Retinal pigment epithelial cell (primary cell): ENCODE data around the gene ZC3H18.

Source experiments
- DNase-seq: peaks from one replicate; pipeline ENCODE4 v3.0.0-alpha.2; 2010; ENCODE audit warnings: low read depth
- H3K4me3 ChIP-seq: 2 replicates; pipeline ENCODE4 v1.5.1; 2011; ENCODE audit warnings: mild to moderate bottlenecking, low read length, control low read depth, moderate library complexity
- CTCF ChIP-seq: conservative IDR thresholded peaks from 2 replicates; pipeline ENCODE4 v1.5.1; 2011; ENCODE audit warnings: low read depth, low read length, control low read depth, inconsistent platforms

Gene ZC3H18

GRCh38 chr16:88529596-88529995 lies 40.6 kb upstream of the ZC3H18 start:
- no peak for DNase-seq
- no peak for TF ChIP-seq CTCF
- H3K4me3 ChIP-seq = no peak overlapping the region

GRCh38 chr16:88530051-88530857 lies 39.9 kb upstream of the ZC3H18 start:
- no peak for DNase-seq
- TF ChIP-seq CTCF = no peak
- no peak overlapping the region for H3K4me3 ChIP-seq

GRCh38 chr16:88530858-88531203 lies 39.4 kb upstream of the ZC3H18 start:
- DNase-seq = no peak
- H3K4me3 ChIP-seq = no peak overlapping the region
- TF ChIP-seq CTCF = no peak

GRCh38 chr16:88531346-88531745 lies 38.9 kb upstream of the ZC3H18 start:
- no peak overlapping the region for H3K4me3 ChIP-seq
- DNase-seq = no peak
- TF ChIP-seq CTCF = no peak

- DNase-seq = no peak
- no peak overlapping the region for H3K4me3 ChIP-seq
- no peak for TF ChIP-seq CTCF
Measured at GRCh38 chr16:88531931-88532433, 38.2 kb upstream of the ZC3H18 start.

- H3K4me3 ChIP-seq = no peak overlapping the region
- no peak for DNase-seq
- TF ChIP-seq CTCF = no peak
Measured at GRCh38 chr16:88532434-88533241, 37.6 kb upstream of the ZC3H18 start.
